Liver (tissue), 9 donors: ENCODE data around the gene RDX. TPM values are rescaled to one million over a fixed set of nuclear protein-coding genes. Genes with fewer than 3 reads are reported as not detected.

ENCODE experiments used
- DNase-seq: peaks from one replicate; pipeline ENCODE4 v3.0.0-alpha.2; 2017; ENCODE audit warnings: low spot score
- H3K27ac ChIP-seq, 2 donors: one replicate each; pipeline ENCODE4 v1.7.0; 2013; ENCODE audit warnings: inconsistent platforms in 2 of 2, low read length in 2 of 2, control low read depth in 1 of 2, low read depth in 1 of 2, mild to moderate bottlenecking in 1 of 2
- H3K27me3 ChIP-seq, 4 donors: one replicate each; pipeline versions ENCODE4 v1.6.1 to v1.7.0; 2013; ENCODE audit warnings: low read length in 3 of 4, inconsistent platforms in 1 of 4, mild to moderate bottlenecking in 1 of 4, moderate library complexity in 1 of 4; ENCODE audit not compliant: control insufficient read depth in 4 of 4, insufficient read depth in 4 of 4
- H3K36me3 ChIP-seq, 4 donors: one replicate each; pipeline versions ENCODE4 v1.6.1 to v1.7.0; 2013; ENCODE audit warnings: low read length in 3 of 4, mild to moderate bottlenecking in 3 of 4, low read depth in 1 of 4, moderate library complexity in 1 of 4; ENCODE audit not compliant: control insufficient read depth in 4 of 4, insufficient read depth in 3 of 4
- H3K4me1 ChIP-seq, 4 donors: one replicate each; pipeline versions ENCODE4 v1.6.1 to v1.7.0; 2013; ENCODE audit warnings: low read length in 3 of 4, mild to moderate bottlenecking in 3 of 4, moderate library complexity in 1 of 4; ENCODE audit not compliant: control insufficient read depth in 4 of 4, insufficient read depth in 4 of 4
- H3K4me3 ChIP-seq, 3 donors: one replicate each; pipeline versions ENCODE4 v1.6.1 to v1.7.0; 2013; ENCODE audit warnings: low read length in 3 of 3, control low read depth in 1 of 3, low read depth in 1 of 3, mild to moderate bottlenecking in 1 of 3
- H3K9ac ChIP-seq, 2 donors: one replicate each; pipeline ENCODE4 v1.7.0; 2013; ENCODE audit warnings: low read length in 2 of 2, mild to moderate bottlenecking in 2 of 2, moderate library complexity in 2 of 2, control low read depth in 1 of 2, low read depth in 1 of 2
- H3K9me3 ChIP-seq, 4 donors: one replicate each; pipeline versions ENCODE4 v1.6.1 to v1.7.0; 2013; ENCODE audit warnings: low read length in 3 of 4; ENCODE audit not compliant: control insufficient read depth in 4 of 4
- ATF3 ChIP-seq: IDR thresholded peaks from 2 replicates; pipeline ENCODE4 v1.6.1; 2016; ENCODE audit warnings: antibody characterized with exemption
- CTCF ChIP-seq: fragments of 150-350 bp; IDR thresholded peaks from 2 replicates; pipeline ENCODE4 v1.5.1; 2017; ENCODE audit warnings: improper control_type of control experiment, low read depth, low read length; ENCODE audit not compliant: missing input control
- EGR1 ChIP-seq, 2 donors: IDR thresholded peaks; 2 replicates each; pipeline ENCODE4 v1.6.1; 2016 to 2018; ENCODE audit warnings: antibody characterized with exemption in 2 of 2, low read depth in 2 of 2
- FOXA1 ChIP-seq: IDR thresholded peaks from 2 replicates; pipeline ENCODE4 v1.6.1; 2016; ENCODE audit warnings: antibody characterized with exemption
- FOXA2 ChIP-seq: IDR thresholded peaks from 2 replicates; pipeline ENCODE4 v1.6.1; 2016; ENCODE audit warnings: antibody characterized with exemption
- GABPA ChIP-seq, 2 donors: IDR thresholded peaks in 1 of 2; conservative IDR thresholded peaks in 1 of 2; 2 replicates each; pipeline ENCODE4 v1.6.1; 2016; ENCODE audit warnings: antibody characterized with exemption in 2 of 2, mild to moderate bottlenecking in 1 of 2, moderate library complexity in 1 of 2
- HNF4G ChIP-seq: IDR thresholded peaks from 2 replicates; pipeline ENCODE4 v1.6.1; 2016; ENCODE audit warnings: antibody characterized with exemption
- JUND ChIP-seq, 2 donors: IDR thresholded peaks; 2 replicates each; pipeline ENCODE4 v1.6.1; 2016; ENCODE audit warnings: antibody characterized with exemption in 2 of 2
- MAX ChIP-seq: IDR thresholded peaks from 2 replicates; pipeline ENCODE4 v1.6.1; 2016; ENCODE audit warnings: antibody characterized with exemption
- NR2F2 ChIP-seq: IDR thresholded peaks from 2 replicates; pipeline ENCODE4 v1.6.1; 2016; ENCODE audit warnings: antibody characterized with exemption
- RAD21 ChIP-seq, 2 donors: IDR thresholded peaks; 2 replicates each; pipeline ENCODE4 v1.6.1; 2016; ENCODE audit warnings: antibody characterized with exemption in 2 of 2, mild to moderate bottlenecking in 2 of 2
- RXRA ChIP-seq, 2 donors: IDR thresholded peaks; 2 replicates each; pipeline ENCODE4 v1.6.1; 2017 to 2018; ENCODE audit warnings: antibody characterized with exemption in 2 of 2, mild to moderate bottlenecking in 1 of 2
- SP1 ChIP-seq: IDR thresholded peaks from 2 replicates; pipeline ENCODE4 v1.6.1; 2018; ENCODE audit warnings: antibody characterized with exemption, mild to moderate bottlenecking
- TAF1 ChIP-seq: conservative IDR thresholded peaks from 2 replicates; pipeline ENCODE4 v1.6.1; 2016; ENCODE audit warnings: antibody characterized with exemption, mild to moderate bottlenecking
- YY1 ChIP-seq: IDR thresholded peaks from 2 replicates; pipeline ENCODE4 v1.6.1; 2016; ENCODE audit warnings: antibody characterized with exemption, mild to moderate bottlenecking
- ZBTB33 ChIP-seq: IDR thresholded peaks from 2 replicates; pipeline ENCODE4 v1.6.1; 2016; ENCODE audit warnings: antibody characterized with exemption
- WGBS: extraction: QIAGEN DNeasy Blood & Tissue Kit; methylation state at CpG from one replicate; pipeline ENCODE4 v1.1.7; 2013; 5-methylcytosine and 5-hydroxymethylcytosine counted together
- polyA plus RNA-seq, 2 donors: library from polyadenylated mRNA; stranded (reverse) in 1 of 2; unstranded in 1 of 2; fragments of 200-250 nt in 1 of 2; fragments of >200 nt in 1 of 2; fragmentation: Nextera tagmentation in 1 of 2; extraction: Ambion mirVana in 1 of 2; gene quantifications; one replicate each; pipeline versions ENCODE4 v1.2.1 to v1.2.3, GENCODE V29; 2013 to 2015
- total RNA-seq, 2 donors: library from RNA; depleted of rRNA; stranded (reverse); fragments of >200 nt; gene quantifications; one replicate each; pipeline ENCODE4 v1.2.3, GENCODE V29; 2014
- donor health status: healthy.
- donor health status: healthy.
- donor health status: healthy.
- donor health status: healthy.
- donor health status: healthy.

The RDX gene
- total and polyA plus RNA-seq, 4 donors: 19.9 to 116 (median 53.9) TPM

- Histone ChIP-seq H3K4me3 (no peak overlapping the region), H3K36me3 (peaks cover 2 to 27% (median 16%) of the 10 kb centered on the region in 4 donors), H3K4me1 (no peaks in the 10 kb centered on the region), H3K27ac (no peak overlapping the region), H3K9me3 (no peaks in the 10 kb centered on the region), H3K9ac (no peak overlapping the region), H3K27me3 (no peaks in the 10 kb centered on the region)
- no peak for DNase-seq
- TF ChIP-seq ATF3 (no peak), RAD21 (IDR thresholded peaks at IDR 0.05) (no peak), GABPA (IDR thresholded peaks at IDR 0.05 in 1 of 2, conservative IDR thresholded peaks at IDR 0.05 in 1 of 2) (no peak), HNF4G (no peak), NR2F2 (no peak), FOXA1 (no peak), TAF1 (no peak), MAX (no peak), JUND (IDR thresholded peaks at IDR 0.05) (no peak), RXRA (IDR thresholded peaks at IDR 0.05) (no peak), EGR1 (IDR thresholded peaks at IDR 0.05; ENCODE audit: low read depth in 2 of 2) (no peak), SP1 (no peak), ZBTB33 (no peak)
- WGBS: 89% methylated on average over 2 of the region's 2 CpGs
Observed at GRCh38 chr11:110261195-110262071, 35.0 kb downstream of the RDX start.

- 71% methylated on average over 3 of the region's 3 CpGs for WGBS
- no peak overlapping the region for H3K27ac ChIP-seq
- peaks cover 3 to 31% (median 19%) of the 10 kb centered on the region in 4 donors for H3K36me3 ChIP-seq
- no peak overlapping the region for H3K9ac ChIP-seq
- DNase-seq: no peak
- H3K9me3 ChIP-seq: no peaks in the 10 kb centered on the region
- no peak for TF ChIP-seq HNF4G
- H3K4me1 ChIP-seq: peaks cover 0 to 4% (median 3%) of the 10 kb centered on the region in 4 donors
- H3K27me3 ChIP-seq: no peaks in the 10 kb centered on the region
- no peak overlapping the region for H3K4me3 ChIP-seq
Observed at GRCh38 chr11:110253525-110253924, 42.9 kb downstream of the RDX start.

- H3K9ac ChIP-seq: no peak overlapping the region
- DNase-seq: no peak
- H3K4me1 ChIP-seq: peaks cover 0 to 4% (median 3%) of the 10 kb centered on the region in 4 donors
- H3K9me3 ChIP-seq: no peaks in the 10 kb centered on the region
- no peak overlapping the region for H3K4me3 ChIP-seq
- H3K27ac ChIP-seq: peak overlapping the region; percentile 37 to 49
- peaks cover 3 to 31% (median 15%) of the 10 kb centered on the region in 4 donors for H3K36me3 ChIP-seq
- H3K27me3 ChIP-seq: no peaks in the 10 kb centered on the region
- WGBS: 30% methylated on average over 1 of the region's 1 CpG
- TF ChIP-seq MAX (peak; percentile 81), RAD21 (IDR thresholded peaks at IDR 0.05) (peak; percentile 47 to 64), FOXA1 (peak; percentile 27), ZBTB33 (peak; percentile 83), JUND (IDR thresholded peaks at IDR 0.05) (peak; percentile 100), CTCF (no peak), HNF4G (no peak), SP1 (peak; percentile 58), FOXA2 (peak; percentile 9), RXRA (IDR thresholded peaks at IDR 0.05) (peak; percentile 68 to 85), NR2F2 (no peak), YY1 (peak; percentile 96), ATF3 (peak; percentile 99), GABPA (IDR thresholded peaks at IDR 0.05 in 1 of 2, conservative IDR thresholded peaks at IDR 0.05 in 1 of 2) (peak in 1 of 2 donors; percentile 16), TAF1 (no peak)
Observed at GRCh38 chr11:110251836-110252235, 44.6 kb downstream of the RDX start.
